IMR-90 (cell line): ENCODE measurements around the gene GPATCH8. TPM values are rescaled to one million over a fixed set of nuclear protein-coding genes. Genes with fewer than 3 reads are reported as not detected.

Experiments
- ATAC-seq: fragments of 200-7000 bp; cut with Tn5 transposase; 2 replicates; pipeline ENCODE4 v1.9.1; 2020; ENCODE audit warnings: low read depth, mild to moderate bottlenecking, moderate library complexity
- BruUV-seq: library from RNA; stranded (reverse); fragments of 400-500 nt; replicated peaks from 2 replicates; lab custom pipeline; 2021; lab: Mats Ljungman, UMichigan
- CTCF ChIA-PET: fragments of 300-600 bp; formaldehyde crosslinking; extraction: SDS; loops from one replicate; lab custom pipeline; 2021; ENCODE audit warnings: antibody characterized with exemption; lab: Yijun Ruan, JAX
- POLR2A ChIA-PET: fragments of 300-600 bp; sonication (Branson Sonifier 250); formaldehyde crosslinking; loops from one replicate; lab custom pipeline; 2022; ENCODE audit warnings: antibody characterized with exemption; ENCODE audit not compliant: unreplicated experiment; lab: Charles Lee
- DNase-seq: peaks from one replicate; pipeline ENCODE4 v3.0.0; 2013
- H2AFZ ChIP-seq: replicated peaks from 2 replicates; pipeline ENCODE3; 2013; ENCODE audit warnings: low read length, mild to moderate bottlenecking; ENCODE audit not compliant: poor library complexity
- H2AK5ac ChIP-seq: 2 replicates; pipeline ENCODE4 v1.6.1; 2013; ENCODE audit warnings: low read depth, low read length, inconsistent platforms
- H2AK9ac ChIP-seq: replicated peaks from 2 replicates; pipeline ENCODE3; 2013; ENCODE audit warnings: mild to moderate bottlenecking, low read depth, low read length, moderate library complexity; ENCODE audit not compliant: poor library complexity
- H2BK120ac ChIP-seq: 2 replicates; pipeline ENCODE4 v1.6.1; 2013; ENCODE audit warnings: low read depth, low read length, inconsistent platforms
- H2BK15ac ChIP-seq: 3 replicates; pipeline ENCODE4 v1.6.1; 2013; ENCODE audit warnings: low read depth, low read length, inconsistent platforms
- H2BK20ac ChIP-seq: 2 replicates; pipeline ENCODE4 v1.6.1; 2013; ENCODE audit warnings: low read depth, mild to moderate bottlenecking, inconsistent platforms, low read length, moderate library complexity
- H2BK5ac ChIP-seq: 2 replicates; pipeline ENCODE4 v1.6.1; 2013; ENCODE audit warnings: mild to moderate bottlenecking, low read depth, low read length, inconsistent platforms; ENCODE audit not compliant: poor library complexity, severe bottlenecking
- H3K14ac ChIP-seq: replicated peaks from 2 replicates; pipeline ENCODE4 v1.6.1; 2013; ENCODE audit warnings: low read depth, low read length, inconsistent platforms
- H3K18ac ChIP-seq: 2 replicates; pipeline ENCODE4 v1.6.1; 2013; ENCODE audit warnings: low read depth, low read length, control low read depth
- H3K23ac ChIP-seq: 2 replicates; pipeline ENCODE4 v1.6.1; 2013; ENCODE audit warnings: low read depth, low read length, inconsistent platforms
- H3K27ac ChIP-seq: 2 replicates; pipeline ENCODE4 v1.5.1; 2013; ENCODE audit warnings: mild to moderate bottlenecking, control low read depth, low read length; ENCODE audit not compliant: insufficient read depth
- H3K27me3 ChIP-seq: 2 replicates; pipeline ENCODE4 v1.6.1; 2013; ENCODE audit warnings: low read length; ENCODE audit not compliant: control insufficient read depth, insufficient read depth
- H3K36me3 ChIP-seq: 2 replicates; pipeline ENCODE4 v1.6.1; 2013; ENCODE audit warnings: low read length, mixed read lengths; ENCODE audit not compliant: control insufficient read depth, insufficient read depth
- H3K4ac ChIP-seq: 2 replicates; pipeline ENCODE4 v1.6.1; 2013; ENCODE audit warnings: low read depth, low read length, inconsistent platforms
- H3K4me1 ChIP-seq: 2 replicates; pipeline ENCODE4 v1.6.1; 2013; ENCODE audit warnings: low read length, mixed read lengths; ENCODE audit not compliant: control insufficient read depth, insufficient read depth
- H3K4me2 ChIP-seq: 2 replicates; pipeline ENCODE4 v1.6.1; 2013; ENCODE audit warnings: low read depth, mild to moderate bottlenecking, control low read depth, low read length, moderate library complexity
- H3K4me3 ChIP-seq: 2 replicates; pipeline ENCODE4 v1.5.1; 2013; ENCODE audit warnings: low read depth, mild to moderate bottlenecking, control low read depth, low read length, moderate library complexity; ENCODE audit not compliant: insufficient read depth
- H3K56ac ChIP-seq: 2 replicates; pipeline ENCODE4 v1.6.1; 2013; ENCODE audit warnings: low read length, inconsistent platforms; ENCODE audit not compliant: insufficient read depth; ENCODE audit errors: extremely low read depth
- H3K79me1 ChIP-seq, 2 experiments: 2 replicates each; pipeline ENCODE4 v1.6.1; 2013; ENCODE audit warnings: low read length in 2 of 2, inconsistent platforms in 1 of 2, low read depth in 1 of 2
- H3K9ac ChIP-seq: 2 replicates; pipeline ENCODE4 v1.6.1; 2013; ENCODE audit warnings: low read depth, low read length, control low read depth
- H3K9me1 ChIP-seq: 2 replicates; pipeline ENCODE4 v1.6.1; 2013; ENCODE audit warnings: low read length, inconsistent platforms; ENCODE audit not compliant: insufficient read depth
- H3K9me3 ChIP-seq: 2 replicates; pipeline ENCODE4 v1.6.1; 2013; ENCODE audit warnings: low read length; ENCODE audit not compliant: control insufficient read depth, insufficient read depth
- H4K20me1 ChIP-seq: 2 replicates; pipeline ENCODE4 v1.6.1; 2013; ENCODE audit warnings: low read length, inconsistent platforms; ENCODE audit not compliant: insufficient read depth
- H4K5ac ChIP-seq: 2 replicates; pipeline ENCODE4 v1.6.1; 2013; ENCODE audit warnings: mild to moderate bottlenecking, low read depth, low read length, control low read depth
- H4K8ac ChIP-seq, 2 experiments: 2 replicates each; pipeline ENCODE4 v1.6.1; 2013; ENCODE audit warnings: low read depth in 2 of 2, low read length in 2 of 2, control low read depth in 1 of 2, inconsistent platforms in 1 of 2
- H4K91ac ChIP-seq: 2 replicates; pipeline ENCODE4 v1.6.1; 2013; ENCODE audit warnings: low read depth, low read length, inconsistent platforms; ENCODE audit not compliant: insufficient read depth
- BHLHE40 ChIP-seq: fragments of 150-350 bp; IDR thresholded peaks from 2 replicates; pipeline ENCODE4 v1.6.1; 2016; ENCODE audit warnings: mild to moderate bottlenecking, low read depth, low read length
- CHD1 ChIP-seq: IDR thresholded peaks from 2 replicates; pipeline ENCODE4 v1.6.1; 2012; ENCODE audit warnings: low read depth, low read length, improper control_type of control experiment
- MAFK ChIP-seq: IDR thresholded peaks from 2 replicates; pipeline ENCODE4 v1.6.1; 2012; ENCODE audit warnings: low read depth, low read length, improper control_type of control experiment
- MAZ ChIP-seq: IDR thresholded peaks from 2 replicates; pipeline ENCODE4 v1.6.1; 2012; ENCODE audit warnings: low read depth, mild to moderate bottlenecking, low read length, improper control_type of control experiment, moderate library complexity, borderline replicate concordance
- NFE2L2 ChIP-seq: fragments of 150-350 bp; IDR thresholded peaks from 2 replicates; pipeline ENCODE4 v1.6.1; 2016; ENCODE audit warnings: low read depth, mild to moderate bottlenecking, low read length
- POLR2A ChIP-seq: IDR thresholded peaks from 2 replicates; pipeline ENCODE4 v1.6.1; 2012; ENCODE audit warnings: mild to moderate bottlenecking, low read depth, low read length
- RCOR1 ChIP-seq: IDR thresholded peaks from 2 replicates; pipeline ENCODE4 v1.6.1; 2012; ENCODE audit warnings: mild to moderate bottlenecking, low read length, improper control_type of control experiment; ENCODE audit not compliant: insufficient replicate concordance
- SMC3 ChIP-seq: fragments of 150-350 bp; IDR thresholded peaks from 2 replicates; pipeline ENCODE4 v1.6.1; 2016; ENCODE audit warnings: low read depth, mild to moderate bottlenecking, antibody characterized with exemption, low read length, moderate library complexity
- USF2 ChIP-seq: fragments of 150-350 bp; IDR thresholded peaks from 2 replicates; pipeline ENCODE4 v1.6.1; 2017; ENCODE audit warnings: mild to moderate bottlenecking, antibody characterized with exemption, low read length, low read depth
- WGBS, 2 experiments: methylation state at CpG; one replicate each; pipeline versions ENCODE4 v1.1.5 to v1.1.7; 2013; ENCODE audit warnings: missing lambda C conversion rate in 2 of 2; ENCODE audit not compliant: insufficient read length in 1 of 2; ENCODE audit errors: extremely low coverage in 2 of 2; 5-methylcytosine and 5-hydroxymethylcytosine counted together
- dilution Hi-C: fragments of 300-500 bp; cut with HindIII; formaldehyde crosslinking; loops from one replicate; pipeline ENCODE4 v1.14.3; 2018; ENCODE audit warnings: low sequenced_read_pairs; ENCODE audit not compliant: unreplicated experiment
- in situ Hi-C: fragments of 300-500 bp; cut with MboI; formaldehyde crosslinking; loops from 3 replicates; pipeline ENCODE4 v1.14.3; 2019; ENCODE audit warnings: low sequenced_read_pairs, inconsistent platforms, mixed read lengths
- intact Hi-C: fragments of 100-400 bp; cut with micrococcal nuclease; formaldehyde crosslinking; loops from 2 replicates; pipeline ENCODE4 v1.10.0; 2022
- polyA plus RNA-seq, 3 experiments: library from polyadenylated mRNA; depleted of rRNA; stranded (reverse); fragments of >200 nt; gene quantifications; 2 replicates each; pipeline ENCODE4 v1.2.3, GENCODE V29; 2012; ENCODE audit warnings: low replicate concordance in 1 of 3
- total RNA-seq: library from RNA; depleted of rRNA; stranded (reverse); fragments of >200 nt; gene quantifications from 2 replicates; pipeline ENCODE4 v1.2.3, GENCODE V29; 2012

Gene GPATCH8
- total and polyA plus RNA-seq, 2 of the 4 experiments (the other 2 are of a cell fraction): 8.8 to 13.2 TPM

GRCh38 chr17:44451016-44451627 lies 52.1 kb downstream of the GPATCH8 start:
- Histone ChIP-seq H2BK5ac (no peak overlapping the region), H2AK9ac (no peak overlapping the region), H3K4me2 (no peak overlapping the region), H4K20me1 (no peaks in the 10 kb centered on the region), H3K14ac (no peak overlapping the region), H3K9me1 (peaks cover 6% of the 10 kb centered on the region), H3K27ac (no peak overlapping the region), H3K79me1 (peaks cover 20 to 46% of the 10 kb centered on the region in 2 experiments), H3K36me3 (peaks cover 3% of the 10 kb centered on the region; the same call in 1 of the 2 replicates), H3K56ac (no peak overlapping the region), H2BK15ac (no peak overlapping the region), H2BK120ac (no peak overlapping the region), H2BK20ac (no peak overlapping the region), H2AFZ (no peak overlapping the region), H3K9me3 (no peaks in the 10 kb centered on the region), H3K4ac (no peak overlapping the region), H3K27me3 (no peaks in the 10 kb centered on the region), H4K91ac (no peak overlapping the region), H4K8ac (no peak overlapping the region; a peak in 1 of 4 replicates), H3K18ac (no peak overlapping the region), H3K9ac (no peak overlapping the region), H3K4me3 (no peak overlapping the region), H3K23ac (no peak overlapping the region), H3K4me1 (no peaks in the 10 kb centered on the region), H4K5ac (no peak overlapping the region), H2AK5ac (no peak overlapping the region)
- WGBS, 2 experiments: no CpG with 5 or more reads among the region's 6 CpGs
- intact Hi-C loops (no loop called here), dilution Hi-C loops (no loop called here), in situ Hi-C loops (no loop called here)
- ATAC-seq: no peak
- ChIA-PET CTCF (no interaction called here), POLR2A (no interaction called here)
- no peak for DNase-seq
- TF ChIP-seq RCOR1: no peak
- no peak for TF ChIP-seq MAZ
- no peak for TF ChIP-seq MAFK
- no peak for TF ChIP-seq BHLHE40
- TF ChIP-seq CHD1: no peak
- no peak for TF ChIP-seq NFE2L2
- no peak for TF ChIP-seq USF2
- TF ChIP-seq SMC3: no peak
- no peak for TF ChIP-seq POLR2A
- no TSS peak for BruUV-seq
